GM19324 (cell line): ENCODE measurements around the gene PRSS27.
A peak's percentile ranks its signal among the peaks of the same experiment; 100 is the strongest.
"Not testable (repeated sequence)": the region's sequence is repeated elsewhere in the genome, so short reads cannot be mapped to it uniquely, and the experiment has no call there.

Source experiments
- ATAC-seq: cut with Tn5 transposase; IDR thresholded peaks from one replicate; pipeline ENCODE4 v1.9.1; 2021; ENCODE audit warnings: mild to moderate bottlenecking, moderate library complexity; ENCODE audit not compliant: unreplicated experiment, low FRiP score

PRSS27 gene

GRCh38 chr16:2699791-2700600 lies 20.0 kb downstream of the PRSS27 start:
- ATAC-seq, result no peak

GRCh38 chr16:2698965-2699750 lies 20.9 kb downstream of the PRSS27 start:
- no peak for ATAC-seq

GRCh38 chr16:2698103-2698870 lies 21.7 kb downstream of the PRSS27 start:
- ATAC-seq, result no peak

- no peak for ATAC-seq
These were observed 22.5 kb downstream of the PRSS27 start for GRCh38 chr16:2697401-2697948.

GRCh38 chr16:2696601-2697250 lies 23.3 kb downstream of the PRSS27 start:
- not testable (repeated sequence) for ATAC-seq

GRCh38 chr16:2692948-2693651 lies 26.9 kb downstream of the PRSS27 start:
- ATAC-seq, result no peak

GRCh38 chr16:2692251-2692947 lies 27.6 kb downstream of the PRSS27 start:
- no peak for ATAC-seq

- no peak for ATAC-seq
These were observed 28.4 kb downstream of the PRSS27 start for GRCh38 chr16:2691491-2692248.

GRCh38 chr16:2690852-2691251 lies 29.2 kb downstream of the PRSS27 start:
- ATAC-seq, result no peak

GRCh38 chr16:2689968-2690801 lies 29.8 kb downstream of the PRSS27 start:
- ATAC-seq, result no peak

GRCh38 chr16:2689422-2689821 lies 30.6 kb downstream of the PRSS27 start:
- ATAC-seq, result not testable (repeated sequence)

- no peak for ATAC-seq
These were observed 32.3 kb downstream of the PRSS27 start for GRCh38 chr16:2687531-2688308.

GRCh38 chr16:2686912-2687507 lies 33.0 kb downstream of the PRSS27 start:
- ATAC-seq, result peak; percentile 41

- not testable (repeated sequence) for ATAC-seq
These were observed 33.9 kb downstream of the PRSS27 start for GRCh38 chr16:2686075-2686474.

- not testable (repeated sequence) for ATAC-seq
These were observed 37.0 kb downstream of the PRSS27 start for GRCh38 chr16:2683041-2683440.
